Memory B cell (primary cell): ENCODE data around the gene CACNA2D2.
A peak's percentile ranks its signal among the peaks of the same experiment; 100 is the strongest.

Experiments
- ATAC-seq: fragments of 150-1000 bp; cut with Tn5 transposase; 2 replicates; pipeline ENCODE4 v1.10.0; 2021; ENCODE audit warnings: low read depth, mild to moderate bottlenecking, moderate library complexity
- DNase-seq, 2 donors: peaks; one replicate each; pipeline ENCODE4 v3.0.0; 2022; ENCODE audit warnings: low spot score in 2 of 2
- H3K27ac Mint-ChIP-seq: one replicate; pipeline ENCODE4 v1.8.0; 2022; ENCODE audit warnings: mild to moderate bottlenecking, moderate library complexity, mixed read lengths
- H3K27me3 Mint-ChIP-seq: one replicate; pipeline ENCODE4 v1.8.0; 2022; ENCODE audit warnings: mixed read lengths
- H3K36me3 Mint-ChIP-seq: one replicate; pipeline ENCODE4 v1.8.0; 2022; ENCODE audit warnings: mild to moderate bottlenecking, mixed read lengths
- H3K4me1 Mint-ChIP-seq: one replicate; pipeline ENCODE4 v1.8.0; 2022; ENCODE audit warnings: mixed read lengths
- H3K4me3 Mint-ChIP-seq: one replicate; pipeline ENCODE4 v1.8.0; 2022; ENCODE audit warnings: mild to moderate bottlenecking, moderate library complexity, mixed read lengths
- H3K9me3 Mint-ChIP-seq: one replicate; pipeline ENCODE4 v1.8.0; 2022; ENCODE audit warnings: mixed read lengths

CACNA2D2 gene

GRCh38 chr3:50318163-50318562, 185.3 kb downstream of the CACNA2D2 start:
- Mint-ChIP-seq H3K27me3 (no peaks in the 10 kb centered on the region), H3K9me3 (no peaks in the 10 kb centered on the region), H3K27ac (no peak overlapping the region), H3K4me3 (no peak overlapping the region), H3K36me3 (no peaks in the 10 kb centered on the region), H3K4me1 (peaks cover 38% of the 10 kb centered on the region)
- DNase-seq (no peak), ATAC-seq (no peak)

DNA sequence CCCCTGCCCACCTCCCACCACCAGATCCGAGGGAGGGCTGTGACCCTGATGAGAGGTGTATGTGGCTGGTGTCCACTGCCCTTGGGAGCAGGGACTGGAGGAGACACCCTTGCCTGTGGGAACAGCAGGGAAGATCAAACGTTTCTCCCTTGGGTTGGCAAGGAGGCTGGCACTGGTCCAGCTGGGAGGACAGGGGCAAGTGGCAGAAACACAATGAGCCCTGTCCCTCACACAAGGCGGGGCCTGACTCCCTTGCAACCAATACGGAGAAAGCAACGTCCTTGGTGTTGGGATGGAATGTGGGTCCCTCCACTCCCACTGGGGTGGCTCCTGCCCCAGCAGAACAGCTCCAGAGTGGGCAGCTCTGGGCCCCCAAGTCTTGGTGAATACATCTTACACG, 186.1 kb downstream of the CACNA2D2 start:
- no peak for DNase-seq
- no peak overlapping the region for H3K27ac Mint-ChIP-seq
- no peaks in the 10 kb centered on the region for H3K36me3 Mint-ChIP-seq
- peaks cover 36% of the 10 kb centered on the region for H3K4me1 Mint-ChIP-seq
- no peaks in the 10 kb centered on the region for H3K9me3 Mint-ChIP-seq
- H3K4me3 Mint-ChIP-seq: no peak overlapping the region
- H3K27me3 Mint-ChIP-seq: no peaks in the 10 kb centered on the region
- no peak for ATAC-seq

DNA sequence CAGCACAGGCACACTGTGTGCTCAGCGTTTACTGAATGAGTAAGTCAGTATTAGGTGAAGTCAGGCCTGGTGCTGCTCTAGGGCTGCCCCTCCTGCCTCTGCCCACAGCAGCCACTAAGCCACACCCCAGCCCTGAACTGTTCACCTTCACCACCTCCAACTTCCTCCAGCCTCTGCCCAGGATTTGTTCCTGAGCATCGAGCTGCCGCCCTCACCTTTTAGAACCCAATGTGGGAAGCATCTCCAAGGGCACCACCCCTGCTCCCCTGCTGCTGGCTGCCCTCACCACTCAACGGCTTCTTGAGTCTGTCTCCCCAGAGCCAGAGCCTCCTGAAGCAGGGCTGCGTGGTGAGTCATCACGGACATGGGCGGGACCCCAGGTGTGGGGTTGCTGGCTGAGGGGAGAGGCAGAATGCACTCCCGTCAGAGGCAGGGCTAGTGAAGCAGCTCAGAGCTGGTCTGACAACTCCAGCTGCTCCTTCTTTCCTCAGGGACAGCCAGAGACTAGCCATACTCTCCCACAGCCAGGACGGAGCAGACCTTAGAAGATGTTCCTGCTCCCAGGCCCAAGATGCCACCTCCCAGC, 186.7 kb downstream of the CACNA2D2 start:
- ATAC-seq (peak; percentile 57), DNase-seq (peak in 1 of 2 donors; percentile 44)
- H3K36me3 Mint-ChIP-seq: no peaks in the 10 kb centered on the region
- H3K4me1 Mint-ChIP-seq: peaks cover 36% of the 10 kb centered on the region
- H3K27ac Mint-ChIP-seq: peak overlapping the region; percentile 80
- no peaks in the 10 kb centered on the region for H3K9me3 Mint-ChIP-seq
- H3K27me3 Mint-ChIP-seq: no peaks in the 10 kb centered on the region
- H3K4me3 Mint-ChIP-seq: peak overlapping the region; percentile 79

- no peaks in the 10 kb centered on the region for H3K36me3 Mint-ChIP-seq
- no peaks in the 10 kb centered on the region for H3K27me3 Mint-ChIP-seq
- H3K4me1 Mint-ChIP-seq: peaks cover 27% of the 10 kb centered on the region
- no peak overlapping the region for H3K27ac Mint-ChIP-seq
- ATAC-seq (no peak), DNase-seq (no peak)
- H3K9me3 Mint-ChIP-seq: no peaks in the 10 kb centered on the region
- no peak overlapping the region for H3K4me3 Mint-ChIP-seq
Observed at GRCh38 chr3:50314816-50315215, 188.6 kb downstream of the CACNA2D2 start.

GRCh38 chr3:50314342-50314741, 189.1 kb downstream of the CACNA2D2 start:
- no peaks in the 10 kb centered on the region for H3K36me3 Mint-ChIP-seq
- ATAC-seq (no peak), DNase-seq (no peak)
- H3K9me3 Mint-ChIP-seq: no peaks in the 10 kb centered on the region
- peaks cover 25% of the 10 kb centered on the region for H3K4me1 Mint-ChIP-seq
- no peak overlapping the region for H3K27ac Mint-ChIP-seq
- H3K4me3 Mint-ChIP-seq: no peak overlapping the region
- no peaks in the 10 kb centered on the region for H3K27me3 Mint-ChIP-seq
